ENCODE results near the gene CKAP2L. TPM values are rescaled to one million over a fixed set of nuclear protein-coding genes. Genes with fewer than 3 reads are reported as not detected.

Gene CKAP2L
- total and polyA plus RNA-seq, 8 donors, result 1.1 to 4.4 (median 1.3) TPM

DNA sequence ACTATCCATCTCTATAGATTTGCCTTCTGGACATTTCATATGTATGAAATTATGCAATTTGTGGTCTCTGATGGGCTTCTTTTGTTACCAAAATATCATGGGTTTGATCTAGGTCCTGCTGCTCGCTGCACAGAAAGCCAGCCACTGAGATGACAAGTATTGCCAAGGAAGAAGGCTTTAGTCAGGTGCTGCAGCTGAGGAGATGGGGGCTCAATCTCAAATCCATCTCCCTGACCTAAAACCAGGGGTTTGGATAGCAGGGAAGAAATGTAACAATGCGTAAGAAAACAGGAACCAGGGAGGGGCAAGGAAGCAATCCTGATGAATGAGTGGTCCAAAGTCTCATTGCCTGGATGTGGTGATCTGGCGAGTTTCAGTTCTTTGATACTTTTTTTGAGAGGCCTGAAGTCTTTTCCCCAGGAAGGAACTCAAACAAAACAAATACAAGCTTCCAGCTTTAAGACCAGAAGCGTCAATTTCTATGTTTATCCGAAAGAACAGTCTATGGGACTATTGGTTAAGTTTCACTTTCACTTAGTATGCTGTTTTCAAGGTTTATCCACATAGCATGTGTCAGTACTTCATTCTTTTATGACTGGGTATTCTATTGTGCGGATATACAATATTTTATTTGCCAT lies 3.4 kb upstream of the CKAP2L start:
- H3K4me1 ChIP-seq, result peaks cover 8 to 31% (median 14%) of the 10 kb centered on the region in 4 donors
- no peaks in the 10 kb centered on the region for H3K9me3 ChIP-seq
- peak overlapping the region in 3 of 5 donors; percentile 20 to 44 (median 34) for H3K27ac ChIP-seq
- 60 to 67% (median 62%) methylated on average over 6 of the region's 6 CpGs for WGBS, 5 donors
- intact Hi-C loops (cut with DNase I; ENCODE audit: low total_unique reads), result loop anchor here (10.0 kb wide), 1 partner anchor 107 kb away; no protein-coding TSS in a partner anchor
- H3K36me3 ChIP-seq, result no peaks in the 10 kb centered on the region
- no peak for DNase-seq
- no peak for TF ChIP-seq POLR2AphosphoS5 (IDR thresholded peaks at IDR 0.05)
- no peak for TF ChIP-seq EP300 (IDR thresholded peaks at IDR 0.05)
- TF ChIP-seq, protein P1, sequence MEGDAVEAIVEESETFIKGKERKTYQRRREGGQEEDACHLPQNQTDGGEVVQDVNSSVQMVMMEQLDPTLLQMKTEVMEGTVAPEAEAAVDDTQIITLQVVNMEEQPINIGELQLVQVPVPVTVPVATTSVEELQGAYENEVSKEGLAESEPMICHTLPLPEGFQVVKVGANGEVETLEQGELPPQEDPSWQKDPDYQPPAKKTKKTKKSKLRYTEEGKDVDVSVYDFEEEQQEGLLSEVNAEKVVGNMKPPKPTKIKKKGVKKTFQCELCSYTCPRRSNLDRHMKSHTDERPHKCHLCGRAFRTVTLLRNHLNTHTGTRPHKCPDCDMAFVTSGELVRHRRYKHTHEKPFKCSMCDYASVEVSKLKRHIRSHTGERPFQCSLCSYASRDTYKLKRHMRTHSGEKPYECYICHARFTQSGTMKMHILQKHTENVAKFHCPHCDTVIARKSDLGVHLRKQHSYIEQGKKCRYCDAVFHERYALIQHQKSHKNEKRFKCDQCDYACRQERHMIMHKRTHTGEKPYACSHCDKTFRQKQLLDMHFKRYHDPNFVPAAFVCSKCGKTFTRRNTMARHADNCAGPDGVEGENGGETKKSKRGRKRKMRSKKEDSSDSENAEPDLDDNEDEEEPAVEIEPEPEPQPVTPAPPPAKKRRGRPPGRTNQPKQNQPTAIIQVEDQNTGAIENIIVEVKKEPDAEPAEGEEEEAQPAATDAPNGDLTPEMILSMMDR (IDR thresholded peaks at IDR 0.05), result no peak
- no peak for TF ChIP-seq POLR2A (IDR thresholded peaks at IDR 0.05)
- no peak overlapping the region for H3K4me3 ChIP-seq
- no peaks in the 10 kb centered on the region for H3K27me3 ChIP-seq

- peaks cover 8 to 31% (median 14%) of the 10 kb centered on the region in 4 donors for H3K4me1 ChIP-seq
- no peak for DNase-seq
- no peaks in the 10 kb centered on the region for H3K27me3 ChIP-seq
- no peaks in the 10 kb centered on the region for H3K36me3 ChIP-seq
- H3K27ac ChIP-seq, result peak overlapping the region in 1 of 5 donors; percentile 70
- TF ChIP-seq, protein P1 (IDR thresholded peaks at IDR 0.05), result no peak
- TF ChIP-seq EP300 (IDR thresholded peaks at IDR 0.05), result no peak
- no peak for TF ChIP-seq POLR2A (IDR thresholded peaks at IDR 0.05)
- TF ChIP-seq POLR2AphosphoS5 (IDR thresholded peaks at IDR 0.05), result no peak
- H3K4me3 ChIP-seq, result peak overlapping the region; percentile 60 to 93 (median 73)
- intact Hi-C loops (cut with DNase I; ENCODE audit: low total_unique reads), result loop anchor here (10.0 kb wide), 1 partner anchor 110 kb away; no protein-coding TSS in a partner anchor
- 52 to 59% (median 54%) methylated on average over 4 of the region's 4 CpGs for WGBS, 5 donors
- no peaks in the 10 kb centered on the region for H3K9me3 ChIP-seq
These were observed 842 bp upstream of the CKAP2L start for GRCh38 chr2:112765251-112765650.

DNA sequence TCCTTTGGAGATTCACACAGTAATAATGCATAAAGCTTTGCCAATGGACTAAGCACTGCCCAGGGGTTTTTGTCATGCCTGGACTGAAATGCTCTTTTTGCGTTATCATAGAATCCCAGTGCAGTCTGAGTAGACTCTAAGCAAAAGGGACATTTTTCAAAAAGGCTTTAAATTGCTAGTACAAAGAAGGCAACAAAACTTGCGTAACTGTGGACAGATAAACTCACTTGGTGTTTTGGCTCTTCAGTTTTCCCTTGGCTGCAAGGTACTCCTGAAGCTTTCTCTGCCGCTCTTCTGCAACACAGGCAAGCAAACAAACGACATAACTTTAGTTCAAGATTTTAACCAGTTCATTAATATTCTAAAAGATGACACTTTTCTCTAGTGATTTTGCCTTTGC lies 2.1 kb downstream of the CKAP2L start:
- Histone ChIP-seq H3K27me3 (no peaks in the 10 kb centered on the region), H3K4me3 (no peak overlapping the region), H3K4me1 (peaks cover 8 to 22% (median 14%) of the 10 kb centered on the region in 4 donors), H3K27ac (no peak overlapping the region), H3K9me3 (no peaks in the 10 kb centered on the region), H3K36me3 (no peaks in the 10 kb centered on the region)
- 90 to 94% (median 92%) methylated on average over 4 of the region's 4 CpGs for WGBS, 5 donors
- intact Hi-C loops (cut with DNase I; ENCODE audit: low total_unique reads), result loop anchor here (10.0 kb wide), 1 partner anchor 113 kb away; no protein-coding TSS in a partner anchor
- TF ChIP-seq EP300 (IDR thresholded peaks at IDR 0.05) (no peak), POLR2A (IDR thresholded peaks at IDR 0.05) (no peak), POLR2AphosphoS5 (IDR thresholded peaks at IDR 0.05) (no peak)
- TF ChIP-seq, protein P1 (IDR thresholded peaks at IDR 0.05), result no peak
- no peak for DNase-seq

DNA sequence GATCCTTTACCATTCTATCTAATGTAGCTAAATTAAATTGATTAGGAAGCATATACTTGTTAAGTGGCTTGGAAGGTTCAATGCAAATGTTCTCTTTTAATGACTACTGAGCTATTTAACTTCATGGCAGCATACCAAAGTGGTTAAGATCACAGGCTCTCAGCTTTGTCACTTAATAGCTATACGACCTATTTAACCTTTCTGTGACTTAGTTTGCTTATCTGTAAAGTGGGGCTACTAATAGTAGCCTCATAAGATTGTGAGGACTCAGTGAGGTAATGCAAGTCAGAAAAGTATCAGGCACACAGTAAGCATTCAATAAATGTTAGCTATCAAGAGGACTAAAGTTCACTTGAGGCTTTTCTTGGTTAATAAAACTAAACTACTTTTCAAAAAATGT lies 4.3 kb downstream of the CKAP2L start:
- H3K9me3 ChIP-seq, result no peaks in the 10 kb centered on the region
- H3K27me3 ChIP-seq, result no peaks in the 10 kb centered on the region
- 76 to 98% (median 89%) methylated on average over 1 of the region's 1 CpG for WGBS, 5 donors
- peaks cover 8 to 19% (median 11%) of the 10 kb centered on the region in 4 donors for H3K4me1 ChIP-seq
- H3K36me3 ChIP-seq, result no peaks in the 10 kb centered on the region
- intact Hi-C loops (cut with DNase I; ENCODE audit: low total_unique reads), result loop anchor here (10.0 kb wide), 1 partner anchor 115 kb away; no protein-coding TSS in a partner anchor
- TF ChIP-seq POLR2AphosphoS5 (IDR thresholded peaks at IDR 0.05) (no peak), POLR2A (IDR thresholded peaks at IDR 0.05) (no peak)
- TF ChIP-seq, protein P1 (IDR thresholded peaks at IDR 0.05), result no peak
- H3K4me3 ChIP-seq, result no peak overlapping the region
- no peak overlapping the region for H3K27ac ChIP-seq
- DNase-seq, result no peak
